Keratinocyte (primary cell): ENCODE measurements around the gene SLC9A3. TPM values are rescaled to one million over a fixed set of nuclear protein-coding genes. Genes with fewer than 3 reads are reported as not detected.
A peak's percentile ranks its signal among the peaks of the same experiment; 100 is the strongest.

Source experiments
- DNase-seq: peaks from one replicate; pipeline ENCODE4 v3.0.0-alpha.2; 2011; ENCODE audit warnings: low read depth, missing footprints, low spot score
- FAIRE-seq: peaks from 2 replicates; lab custom pipeline; 2011; peaks lifted over from hg19 to GRCh38; lab: Jason Lieb, UNC
- H2AFZ ChIP-seq: 2 replicates; pipeline ENCODE4 v1.6.0; 2012; ENCODE audit warnings: low read length, control low read depth, inconsistent platforms; ENCODE audit not compliant: control insufficient read depth
- H3K27ac ChIP-seq: 2 replicates; pipeline ENCODE4 v1.5.1; 2011; ENCODE audit warnings: low read length; ENCODE audit not compliant: control insufficient read depth, insufficient read depth
- H3K27me3 ChIP-seq: 3 replicates; pipeline ENCODE4 v1.6.0; 2011; ENCODE audit warnings: low read length; ENCODE audit not compliant: control insufficient read depth, insufficient read depth; ENCODE audit errors: extremely low read depth
- H3K36me3 ChIP-seq, 2 experiments: 2 replicates in 1 of 2; 3 replicates in 1 of 2; pipeline ENCODE4 v1.5.1; 2011; ENCODE audit warnings: low read length in 2 of 2, mild to moderate bottlenecking in 1 of 2; ENCODE audit not compliant: control insufficient read depth in 2 of 2, insufficient read depth in 2 of 2; ENCODE audit errors: extremely low read depth in 1 of 2
- H3K4me1 ChIP-seq: 3 replicates; pipeline ENCODE4 v1.5.1; 2011; ENCODE audit warnings: low read length; ENCODE audit not compliant: control insufficient read depth, insufficient read depth; ENCODE audit errors: extremely low read depth
- H3K4me2 ChIP-seq: 3 replicates; pipeline ENCODE4 v1.6.0; 2011; ENCODE audit warnings: low read depth, low read length; ENCODE audit not compliant: control insufficient read depth, insufficient read depth; ENCODE audit errors: extremely low read depth
- H3K4me3 ChIP-seq, 3 experiments: fragments of 200-600 bp in 1 of 3; sonication (generic) in 1 of 3; 2 replicates in 2 of 3; 3 replicates in 1 of 3; pipeline ENCODE4 v1.5.1; 2011 to 2016; ENCODE audit warnings: low read length in 3 of 3, mild to moderate bottlenecking in 3 of 3, control low read depth in 2 of 3, inconsistent platforms in 1 of 3, low read depth in 1 of 3, mixed read lengths in 1 of 3, mixed run types in 1 of 3, moderate library complexity in 1 of 3; ENCODE audit not compliant: control insufficient read depth in 2 of 3, insufficient read depth in 2 of 3; ENCODE audit errors: extremely low read depth in 1 of 3
- H3K79me2 ChIP-seq: 2 replicates; pipeline ENCODE4 v1.6.0; 2012; ENCODE audit warnings: low read length; ENCODE audit not compliant: control insufficient read depth, insufficient read depth
- H3K9ac ChIP-seq: 3 replicates; pipeline ENCODE4 v1.6.0; 2011; ENCODE audit warnings: low read length; ENCODE audit not compliant: control insufficient read depth, insufficient read depth; ENCODE audit errors: extremely low read depth
- H3K9me1 ChIP-seq: 3 replicates; pipeline ENCODE4 v1.6.0; 2011; ENCODE audit warnings: low read length; ENCODE audit not compliant: control insufficient read depth, insufficient read depth; ENCODE audit errors: extremely low read depth
- H3K9me3 ChIP-seq: 2 replicates; pipeline ENCODE4 v1.5.1; 2012; ENCODE audit warnings: low read depth, low read length; ENCODE audit not compliant: control insufficient read depth
- H4K20me1 ChIP-seq: 3 replicates; pipeline ENCODE4 v1.6.0; 2011; ENCODE audit warnings: low read length; ENCODE audit not compliant: control insufficient read depth, insufficient read depth; ENCODE audit errors: extremely low read depth
- CTCF ChIP-seq, 3 experiments: IDR thresholded peaks in 1 of 3; conservative IDR thresholded peaks in 1 of 3; optimal IDR thresholded peaks in 1 of 3; 2 replicates in 2 of 3; 3 replicates in 1 of 3; pipeline versions ENCODE3 to v1.5.1; 2011; ENCODE audit warnings: low read length in 3 of 3, mild to moderate bottlenecking in 3 of 3, moderate library complexity in 2 of 3, control low read depth in 1 of 3, inconsistent platforms in 1 of 3; ENCODE audit not compliant: insufficient read depth in 2 of 3; ENCODE audit errors: extremely low read depth in 1 of 3
- EZH2 ChIP-seq: IDR thresholded peaks from one replicate; pipeline ENCODE4 v1.6.1; 2012; ENCODE audit warnings: inconsistent platforms, mild to moderate bottlenecking, low read length, moderate library complexity
- dilution Hi-C: fragments of 300-500 bp; cut with MboI; formaldehyde crosslinking; loops from one replicate; pipeline ENCODE4 v1.7.0; 2020; ENCODE audit warnings: low sequenced_read_pairs; ENCODE audit not compliant: extremely low pct_ligation_motif_present
- polyA plus RNA-seq, 5 experiments: library from polyadenylated mRNA; depleted of rRNA in 3 of 5; stranded (reverse) in 3 of 5; stranded (forward) in 1 of 5; unstranded in 1 of 5; fragments of >200 nt; gene quantifications; 1 replicate in 1 of 5; 2 replicates in 3 of 5; 3 replicates in 1 of 5; pipeline versions ENCODE4 v1.2.1 to v1.2.3, GENCODE V29; 2011 to 2012; ENCODE audit warnings: missing spikeins in 2 of 5, low read depth in 1 of 5, low replicate concordance in 1 of 5

SLC9A3 gene
- polyA plus RNA-seq, 1 donor (not counting 4 experiments of a cell fraction or from before 2014, with no cell fraction given) = 0.55 TPM

- no peaks in the 10 kb centered on the region for H4K20me1 ChIP-seq
- H3K9ac ChIP-seq = peak overlapping the region; percentile 72
- H2AFZ ChIP-seq = peak overlapping the region; percentile 15
- H3K79me2 ChIP-seq = peaks cover 16% of the 10 kb centered on the region
- peak overlapping the region; percentile 72 to 83 (median 81) for H3K4me3 ChIP-seq
- peaks cover 26% of the 10 kb centered on the region for H3K27me3 ChIP-seq
- dilution Hi-C loops = no loop called here
- H3K27ac ChIP-seq = peak overlapping the region; percentile 40
- TF ChIP-seq EZH2 (no peak), CTCF (optimal IDR thresholded peaks at IDR 0.05 in 1 of 3, IDR thresholded peaks at IDR 0.05 in 1 of 3, conservative IDR thresholded peaks at IDR 0.05 in 1 of 3; ENCODE audit: extremely low read depth in 1 of 3, insufficient read depth in 2 of 3, low read length in 3 of 3) (no peak)
- peak overlapping the region; percentile 86 for H3K4me2 ChIP-seq
- no peaks in the 10 kb centered on the region for H3K9me3 ChIP-seq
- FAIRE-seq (no peak), DNase-seq (no peak)
- no peaks in the 10 kb centered on the region for H3K9me1 ChIP-seq
- H3K4me1 ChIP-seq = peaks cover 20% of the 10 kb centered on the region
- peaks cover 0 to 5% of the 10 kb centered on the region in 2 experiments for H3K36me3 ChIP-seq
These were observed 50.6 kb downstream of the SLC9A3 start for GRCh38 chr5:473551-474192.

GRCh38 chr5:472656-473550 is 51.3 kb downstream of the SLC9A3 start:
- Histone ChIP-seq H3K4me3 (peak overlapping the region; percentile 75 to 83 (median 81)), H3K27ac (peak overlapping the region; percentile 75), H4K20me1 (no peaks in the 10 kb centered on the region), H3K9me1 (no peaks in the 10 kb centered on the region), H3K79me2 (peaks cover 16% of the 10 kb centered on the region), H3K4me1 (peaks cover 20% of the 10 kb centered on the region), H3K9me3 (no peaks in the 10 kb centered on the region), H3K36me3 (peaks cover 0 to 5% of the 10 kb centered on the region in 2 experiments), H2AFZ (peak overlapping the region; percentile 22), H3K9ac (peak overlapping the region; percentile 87), H3K27me3 (peaks cover 21% of the 10 kb centered on the region), H3K4me2 (peak overlapping the region; percentile 86)
- dilution Hi-C loops = no loop called here
- no peak for TF ChIP-seq CTCF (optimal IDR thresholded peaks at IDR 0.05 in 1 of 3, IDR thresholded peaks at IDR 0.05 in 1 of 3, conservative IDR thresholded peaks at IDR 0.05 in 1 of 3; ENCODE audit: extremely low read depth in 1 of 3, insufficient read depth in 2 of 3, low read length in 3 of 3)
- TF ChIP-seq EZH2 = no peak
- no peak for FAIRE-seq
- no peak for DNase-seq
